Epidermal melanocyte (primary cell): ENCODE results near the gene STAG2.
"Not testable (repeated sequence)": the region's sequence is repeated elsewhere in the genome, so short reads cannot be mapped to it uniquely, and the experiment has no call there.

ENCODE experiments used
- DNase-seq: peaks from one replicate; pipeline ENCODE4 v3.0.0; 2011; ENCODE audit warnings: low spot score; ENCODE audit not compliant: insufficient read length

Gene STAG2

DNA sequence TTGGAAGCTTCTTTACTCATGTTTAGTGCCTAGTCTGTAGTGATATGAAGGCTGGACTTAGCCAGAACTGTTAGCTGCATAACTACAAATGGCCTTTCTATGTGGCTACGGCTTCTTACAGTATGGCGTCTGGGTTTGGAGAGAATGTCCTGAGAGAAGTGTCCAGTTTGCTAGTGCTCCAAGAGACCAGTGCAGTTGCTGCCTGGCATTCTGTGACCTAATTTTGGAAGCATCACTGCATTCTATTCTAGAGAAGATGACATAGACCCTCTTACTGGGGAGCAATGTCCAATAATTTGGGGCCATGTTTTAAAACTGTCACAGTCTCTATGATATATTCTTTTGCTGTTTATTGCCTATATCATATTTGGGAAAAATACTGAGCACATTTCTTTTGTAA is 74.2 kb downstream of the STAG2 start:
- no peak for DNase-seq

DNA sequence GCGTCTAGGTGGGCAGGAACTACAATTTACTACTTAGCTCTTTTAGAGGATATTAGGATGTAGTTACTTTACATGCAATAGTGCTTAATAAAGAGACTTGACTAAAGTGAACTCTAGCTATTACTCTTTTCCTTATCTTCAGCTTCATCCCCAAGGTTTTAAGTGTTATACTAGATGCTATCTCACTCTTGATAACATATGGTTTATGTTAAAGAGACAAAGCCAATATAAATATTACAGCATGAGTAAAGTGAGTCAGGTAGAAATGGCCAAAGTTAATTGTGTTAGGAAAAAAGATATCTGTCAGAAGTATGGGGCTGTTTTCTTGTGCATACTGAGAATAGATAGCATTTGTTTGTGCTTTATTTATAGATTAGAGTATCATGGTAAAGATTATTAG is 80.5 kb downstream of the STAG2 start:
- no peak for DNase-seq

DNA sequence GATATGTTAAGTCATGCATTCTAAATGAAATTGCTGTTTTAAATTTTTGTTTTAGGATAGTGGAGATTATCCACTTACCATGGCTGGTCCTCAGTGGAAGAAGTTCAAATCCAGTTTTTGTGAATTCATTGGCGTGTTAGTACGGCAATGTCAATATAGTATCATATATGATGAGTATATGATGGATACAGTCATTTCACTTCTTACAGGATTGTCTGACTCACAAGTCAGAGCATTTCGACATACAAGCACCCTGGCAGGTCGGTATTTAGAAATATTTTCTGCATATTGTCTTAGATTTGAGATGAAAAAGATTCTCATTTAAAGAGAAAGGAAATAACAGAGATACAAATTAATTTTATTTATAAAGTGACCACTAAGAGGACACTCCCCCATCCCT is 83.6 kb downstream of the STAG2 start:
- DNase-seq, result no peak

DNA sequence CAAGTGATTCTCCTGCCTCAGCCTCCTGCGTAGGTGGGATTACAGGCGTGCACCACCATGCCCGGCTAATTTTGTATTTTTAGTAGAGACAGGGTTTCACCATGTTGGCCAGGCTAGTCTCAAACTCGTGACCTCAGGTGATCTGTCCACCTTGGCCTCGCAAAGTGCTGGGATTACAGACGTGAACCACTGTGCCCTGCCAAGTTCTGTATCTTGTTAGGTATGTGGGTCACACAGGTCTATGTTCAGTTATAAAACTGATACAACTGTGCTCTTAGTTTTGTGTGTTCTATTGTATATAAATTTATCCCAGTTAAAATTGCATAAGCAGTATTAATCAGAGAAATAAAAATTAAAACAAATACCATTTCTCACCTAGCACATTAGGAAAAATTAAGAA is 122.9 kb downstream of the STAG2 start:
- not testable (repeated sequence) for DNase-seq

DNA sequence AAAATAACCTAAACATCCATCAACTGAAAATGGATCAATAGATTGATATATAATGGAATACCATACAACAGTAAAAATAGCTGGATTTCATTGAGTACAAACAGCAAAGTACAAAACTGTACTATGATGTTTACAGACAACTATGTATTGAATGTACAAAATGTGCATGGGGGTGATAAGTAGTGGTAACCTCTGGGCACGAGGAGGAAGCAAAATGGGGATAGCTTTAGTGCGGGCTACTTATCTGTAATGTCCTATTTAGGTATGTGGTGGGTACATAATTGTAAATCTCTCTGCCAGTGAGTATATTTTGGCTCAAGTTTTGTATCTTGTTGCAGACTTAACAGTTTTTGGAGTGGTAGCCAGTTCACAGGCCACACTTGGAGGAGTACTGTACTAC is 123.6 kb downstream of the STAG2 start:
- no peak for DNase-seq

DNA sequence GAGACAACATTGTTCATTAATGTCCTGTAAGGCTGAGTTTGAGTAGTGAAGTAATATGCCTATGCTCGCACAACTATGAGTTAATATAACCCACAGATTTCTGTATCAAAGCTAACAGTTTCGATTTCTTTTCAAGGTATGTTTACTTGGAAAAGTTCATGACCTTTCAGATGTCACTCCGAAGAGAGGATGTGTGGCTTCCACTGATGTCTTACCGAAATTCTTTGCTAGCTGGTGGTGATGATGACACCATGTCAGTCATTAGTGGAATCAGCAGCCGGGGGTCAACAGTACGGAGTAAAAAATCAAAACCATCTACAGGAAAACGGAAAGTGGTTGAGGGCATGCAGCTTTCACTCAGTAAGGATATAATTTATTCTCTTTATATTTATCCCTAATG is 124.9 kb downstream of the STAG2 start:
- DNase-seq, result no peak

DNA sequence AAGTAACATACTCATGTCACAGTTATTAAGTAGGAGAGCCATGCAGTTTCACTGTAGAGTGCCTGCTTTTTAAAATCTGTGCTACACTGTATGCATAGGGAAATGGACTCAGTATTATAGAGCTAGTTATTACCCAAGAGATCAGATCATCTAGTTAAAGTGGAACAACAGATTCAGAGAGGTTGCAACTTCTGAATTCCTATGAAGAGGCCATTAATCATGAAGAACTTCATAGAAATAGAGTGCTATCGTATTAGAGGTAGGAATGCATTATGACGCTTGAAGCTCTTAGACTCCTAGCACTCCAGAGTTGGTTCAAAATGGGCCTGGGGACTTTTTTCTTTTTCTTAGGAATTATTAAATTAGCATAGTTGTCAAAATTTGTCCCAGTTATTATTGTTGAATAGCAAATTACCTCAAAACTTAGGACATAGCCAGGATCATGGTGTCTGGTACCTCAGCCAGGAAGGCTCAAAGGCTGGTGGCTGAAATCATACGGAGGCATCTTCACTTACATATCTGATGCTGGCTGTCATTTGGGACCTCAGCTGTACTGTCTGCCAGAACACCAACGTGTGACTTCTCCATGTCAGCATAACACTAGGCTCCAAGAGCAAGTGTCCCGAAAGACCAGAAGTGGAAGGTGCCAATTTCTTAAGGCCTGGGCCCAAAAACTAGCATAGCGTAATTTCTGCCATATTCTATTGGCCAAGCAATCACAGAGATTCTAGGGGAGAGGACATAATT is 125.7 kb downstream of the STAG2 start:
- DNase-seq, result no peak

DNA sequence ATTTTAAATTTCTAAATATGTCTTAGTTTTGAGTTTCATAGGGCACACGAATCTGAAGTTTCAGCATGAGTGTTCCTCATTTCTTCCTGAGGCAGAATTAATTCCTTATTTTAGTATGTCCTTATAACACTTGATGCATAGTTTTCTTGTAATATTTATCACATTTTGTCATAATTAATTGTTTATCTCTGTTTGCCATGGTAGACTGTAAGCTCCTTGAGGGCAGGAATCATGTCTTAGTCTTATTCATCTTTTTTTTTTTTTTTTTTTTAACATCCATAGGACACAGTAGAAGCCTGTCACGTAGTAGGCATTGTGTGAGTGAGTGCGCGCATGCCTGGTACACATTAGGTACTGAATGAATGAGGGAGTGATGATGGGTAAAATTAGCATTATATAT is 131.7 kb downstream of the STAG2 start:
- no peak for DNase-seq

DNA sequence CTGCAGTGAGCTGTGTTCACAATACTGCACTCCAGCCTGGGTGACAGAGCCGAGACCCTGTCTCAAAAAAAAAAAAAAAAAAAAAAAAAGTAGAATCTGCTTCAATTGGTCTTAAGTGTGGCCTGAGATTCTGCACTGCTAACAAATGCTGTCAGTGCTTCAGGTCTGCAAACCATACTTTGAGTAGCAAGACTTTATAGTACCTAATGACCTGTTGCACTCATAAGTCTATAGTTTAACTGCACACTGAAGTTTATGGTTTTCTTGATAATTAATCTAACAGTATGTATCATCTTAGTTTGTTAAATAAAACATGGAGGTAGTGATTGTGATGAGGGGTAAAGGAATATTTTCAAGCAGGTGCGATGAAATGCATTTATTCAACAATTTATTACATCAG is 135.6 kb downstream of the STAG2 start:
- no peak for DNase-seq

DNA sequence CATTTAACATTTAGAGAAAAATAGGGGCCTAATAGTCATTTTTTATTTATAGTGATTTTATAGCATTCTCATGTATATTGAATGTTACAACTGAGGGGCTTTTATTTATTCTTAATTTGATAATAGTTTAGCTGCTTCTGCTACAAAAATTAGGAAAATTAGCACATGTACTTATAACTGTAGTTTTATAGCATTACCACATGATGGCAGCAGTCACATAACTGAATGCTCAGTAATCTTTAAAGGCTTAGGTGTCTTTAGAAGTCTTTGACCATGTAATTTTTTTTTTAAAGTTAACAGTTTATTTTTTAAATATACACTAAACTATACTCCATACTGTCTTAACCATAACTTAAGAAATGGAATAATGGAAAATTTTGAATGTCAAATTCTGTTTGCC is 136.6 kb downstream of the STAG2 start:
- no peak for DNase-seq

DNA sequence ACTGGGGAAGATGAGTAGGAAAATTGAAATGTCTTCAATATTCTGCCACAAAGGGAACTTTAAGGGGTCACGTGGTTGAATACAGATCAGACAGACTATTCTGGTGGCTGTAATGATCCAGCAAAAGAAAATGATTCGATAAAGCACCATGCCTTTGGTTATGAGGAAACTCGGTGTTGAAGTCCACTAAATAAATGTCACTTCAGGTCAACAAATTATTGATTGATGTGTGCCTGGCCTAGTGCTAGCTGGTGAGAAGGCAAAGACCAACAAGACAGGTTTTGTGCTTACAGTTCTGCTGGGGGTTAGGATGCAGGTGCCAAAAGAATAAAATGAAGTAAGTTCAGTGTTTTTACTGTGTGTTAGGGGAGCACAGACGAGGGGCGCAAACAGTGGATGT is 142.5 kb downstream of the STAG2 start:
- DNase-seq, result no peak

DNA sequence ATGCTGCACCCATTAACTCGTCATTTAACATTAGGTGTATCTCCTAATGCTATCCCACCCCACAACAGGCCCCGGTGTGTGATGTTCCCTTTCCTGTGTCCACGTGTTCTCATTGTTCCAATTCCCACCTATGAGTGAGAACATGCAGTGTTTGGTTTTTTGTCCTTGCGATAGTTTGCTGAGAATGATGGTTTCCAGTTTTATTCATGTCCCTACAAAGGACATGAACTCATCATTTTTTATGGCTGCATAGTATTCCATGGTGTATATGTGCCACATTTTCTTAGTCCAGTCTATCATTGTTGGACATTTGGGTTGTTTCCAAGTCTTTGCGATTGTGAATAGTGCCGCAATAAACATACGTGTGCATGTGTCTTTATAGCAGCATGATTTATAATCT is 143.0 kb downstream of the STAG2 start:
- not testable (repeated sequence) for DNase-seq

DNA sequence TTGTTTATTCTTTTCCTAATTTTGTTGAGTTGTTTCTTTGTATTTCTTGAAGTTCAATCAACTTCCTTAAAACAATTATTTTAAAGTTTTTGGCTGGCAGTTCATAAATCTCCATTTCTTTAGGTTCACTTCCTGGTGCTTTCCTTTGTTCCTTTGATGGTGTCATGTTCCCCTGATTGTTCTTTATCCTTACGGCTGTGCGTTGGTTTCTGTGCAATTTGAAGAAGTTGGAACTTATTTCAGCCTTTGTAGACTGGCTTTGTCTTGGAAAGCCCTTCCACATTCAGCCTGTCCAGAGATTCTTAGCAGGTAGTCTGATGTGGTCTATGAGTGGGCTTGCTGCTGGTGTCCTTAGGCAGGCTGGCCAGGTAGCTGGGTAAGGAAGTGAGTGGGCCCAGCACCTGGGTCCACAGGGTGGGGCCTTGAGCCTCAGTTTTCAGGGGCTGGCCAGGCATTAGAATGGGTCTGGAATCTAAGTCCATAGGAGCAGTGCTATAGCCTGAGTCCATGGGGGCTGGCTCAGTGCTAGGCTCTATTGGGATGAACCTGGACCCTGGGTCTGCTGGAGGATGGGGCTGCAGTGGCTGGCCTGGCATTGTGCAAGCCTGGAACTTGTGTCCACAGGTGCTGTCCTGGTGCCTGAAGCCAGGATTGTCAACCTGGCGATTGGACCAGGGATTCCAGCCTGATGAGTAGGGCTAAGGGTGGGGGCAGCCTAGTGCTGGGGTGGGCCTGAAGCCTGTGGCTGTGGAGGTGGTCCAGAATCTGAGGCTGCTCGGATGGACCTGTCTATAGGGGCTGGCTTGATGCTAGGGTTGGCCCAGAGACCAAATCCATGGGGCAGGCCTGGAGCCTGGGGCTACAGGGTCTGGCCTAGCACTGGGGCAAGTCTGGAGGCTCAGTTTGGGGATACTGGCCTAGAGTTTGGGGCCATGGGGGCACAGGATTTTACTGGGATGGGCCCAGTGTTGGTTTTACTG is 152.4 kb downstream of the STAG2 start:
- DNase-seq, result no peak

DNA sequence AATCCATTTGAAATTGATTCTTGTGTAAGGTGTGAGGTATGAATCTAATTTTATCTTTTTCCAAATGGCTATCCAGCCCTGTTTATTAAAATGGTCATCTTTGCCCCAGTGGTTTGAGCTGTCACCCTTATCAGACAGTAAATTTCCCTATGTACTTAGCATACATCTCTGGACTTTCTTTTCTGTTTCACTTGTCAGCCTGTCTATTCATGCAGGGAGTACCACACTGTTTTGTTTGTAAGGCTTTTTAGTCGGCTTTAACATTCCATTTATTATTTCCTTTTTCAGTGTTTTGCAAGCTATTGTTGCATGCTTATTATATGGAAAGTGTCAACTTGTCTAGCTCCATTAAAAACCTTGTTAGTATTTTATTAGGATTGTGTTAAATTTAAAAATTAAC is 155.8 kb downstream of the STAG2 start:
- DNase-seq, result no peak

DNA sequence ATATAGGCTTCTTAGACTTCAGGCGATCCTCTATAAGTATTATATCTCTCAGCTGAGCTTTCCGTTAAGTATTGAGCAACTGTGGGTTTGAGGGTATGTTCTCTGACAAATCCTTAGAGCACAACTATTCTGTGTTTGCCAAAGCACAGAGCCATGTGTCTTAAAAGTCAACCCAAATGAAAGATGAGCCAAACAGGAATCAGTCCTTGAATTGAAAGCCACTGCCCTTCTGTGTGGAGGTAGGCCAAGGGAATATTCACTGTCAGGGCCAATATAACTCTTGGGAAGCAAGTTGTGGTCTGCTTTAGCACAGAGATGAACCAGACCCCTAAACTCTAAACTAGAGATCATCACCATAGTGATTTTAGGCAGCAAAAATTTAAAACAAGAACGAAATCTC is 164.0 kb downstream of the STAG2 start:
- DNase-seq, result no peak

DNA sequence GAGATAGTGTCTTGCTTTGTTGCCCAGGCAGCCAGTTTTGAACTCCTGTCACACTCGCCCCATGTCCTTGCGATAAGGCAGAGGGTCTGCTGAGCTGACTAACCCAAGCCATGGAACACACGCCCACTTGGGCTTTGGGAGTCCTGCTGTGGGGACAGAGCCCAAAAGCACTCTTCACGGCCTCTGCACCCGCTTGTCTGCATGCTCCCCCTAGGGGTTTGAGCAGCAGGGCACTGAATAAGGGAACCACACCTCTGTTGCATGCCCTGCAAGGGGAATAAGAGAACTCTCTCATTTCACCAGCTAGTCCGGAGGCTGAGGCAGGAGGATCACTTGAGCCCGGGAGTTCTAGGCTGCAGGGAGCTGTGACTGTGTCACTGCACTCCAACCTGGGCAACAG is 166.0 kb downstream of the STAG2 start:
- no peak for DNase-seq

DNA sequence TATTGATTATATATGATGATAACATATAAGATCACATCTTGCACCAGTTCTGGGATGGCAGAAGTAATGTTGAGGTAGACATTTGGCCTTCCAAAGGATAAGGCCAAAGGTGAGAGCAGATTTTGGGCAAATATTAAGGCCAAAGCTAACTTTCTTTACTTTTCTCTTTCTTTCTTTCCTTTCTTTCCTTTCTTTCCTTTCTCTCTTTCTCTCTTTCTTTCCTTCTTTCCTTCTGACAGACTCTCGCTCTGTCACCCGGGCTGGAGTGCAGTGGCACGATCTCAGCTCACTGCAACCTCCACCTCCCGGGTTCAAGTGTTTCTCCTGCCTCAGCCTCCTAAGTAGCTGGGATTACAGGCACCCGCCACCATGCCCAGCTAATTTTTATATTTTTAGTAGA is 170.9 kb downstream of the STAG2 start:
- DNase-seq, result not testable (repeated sequence)

DNA sequence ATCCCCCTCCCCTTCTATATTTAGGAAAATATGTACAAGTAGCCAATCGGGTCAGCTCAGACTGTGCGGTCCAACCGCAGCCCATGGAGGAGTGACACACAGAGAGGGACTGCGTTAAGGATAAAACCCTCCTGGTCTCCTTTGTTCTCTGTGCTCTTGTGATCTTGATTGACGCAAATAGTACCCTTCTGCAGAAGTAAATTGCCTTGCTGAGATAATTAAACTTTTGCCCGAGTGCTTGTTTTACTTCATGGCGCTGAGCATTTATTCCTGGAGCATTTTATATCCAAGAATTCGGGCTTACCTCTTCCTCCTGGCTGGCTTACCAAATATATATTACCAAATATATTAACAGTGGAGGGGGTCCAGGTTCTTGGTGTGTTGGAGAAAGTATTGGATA is 184.2 kb downstream of the STAG2 start:
- DNase-seq, result no peak

DNA sequence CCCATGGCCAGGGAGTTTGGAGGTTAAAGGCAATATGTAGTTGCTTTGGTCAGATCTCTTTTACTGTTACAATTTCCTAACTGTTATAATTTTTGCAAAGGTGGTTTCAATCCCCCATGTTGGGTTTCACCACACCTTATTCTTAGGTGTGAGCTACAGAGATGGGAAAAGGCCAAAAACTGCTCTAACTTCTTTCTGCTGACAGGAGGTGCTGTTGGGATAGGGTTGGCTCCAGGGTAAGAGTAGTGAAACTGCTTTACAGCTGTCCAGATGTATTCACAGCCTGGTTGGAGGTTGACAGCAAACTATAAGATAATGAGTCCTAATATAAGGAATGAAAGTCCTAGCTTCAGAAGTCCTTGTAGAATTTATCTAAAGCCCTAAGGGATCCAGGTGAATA is 189.7 kb downstream of the STAG2 start:
- no peak for DNase-seq
